HL-60 (cell line): ENCODE results near the gene AIF1L.

Experiments used
- DNase-seq, 2 experiments: peaks; one replicate each; pipeline ENCODE4 v3.0.0-alpha.2; 2010 to 2020; ENCODE audit warnings: low read depth in 1 of 2, low spot score in 1 of 2
- H3K27ac ChIP-seq: fragments of 250-450 bp; sonication (Bioruptor Pico); replicated peaks from 2 replicates; pipeline ENCODE4 v1.5.1; 2020; ENCODE audit warnings: mild to moderate bottlenecking, moderate library complexity
- H3K27me3 ChIP-seq: fragments of 250-450 bp; sonication (Bioruptor Pico); 2 replicates; pipeline ENCODE4 v1.5.1; 2021; ENCODE audit warnings: mild to moderate bottlenecking, moderate library complexity; ENCODE audit not compliant: insufficient read depth, poor library complexity, severe bottlenecking
- H3K4me3 ChIP-seq: replicated peaks from 2 replicates; pipeline ENCODE4 v1.5.1; 2011; ENCODE audit warnings: mild to moderate bottlenecking, control low read depth, low read length; ENCODE audit not compliant: insufficient read depth
- GABPA ChIP-seq: IDR thresholded peaks from 2 replicates; pipeline ENCODE4 v1.6.1; 2012; ENCODE audit warnings: low read depth
- POLR2AphosphoS5 ChIP-seq: IDR thresholded peaks from 2 replicates; pipeline ENCODE4 v1.6.1; 2012; ENCODE audit warnings: low read depth
- SPI1 ChIP-seq: IDR thresholded peaks from 2 replicates; pipeline ENCODE4 v1.6.1; 2012; ENCODE audit warnings: low read depth, mild to moderate bottlenecking, borderline replicate concordance
- TF ChIP-seq, protein P1 (sequence below): IDR thresholded peaks from 2 replicates; pipeline ENCODE4 v1.6.1; 2012; ENCODE audit warnings: low read depth; ENCODE audit not compliant: insufficient replicate concordance
- TF ChIP-seq, protein P2 (sequence below): IDR thresholded peaks from one replicate; pipeline ENCODE4 v1.5.1; 2011; ENCODE audit warnings: low read length, control low read depth, inconsistent platforms; ENCODE audit not compliant: insufficient read depth

AIF1L gene

DNA sequence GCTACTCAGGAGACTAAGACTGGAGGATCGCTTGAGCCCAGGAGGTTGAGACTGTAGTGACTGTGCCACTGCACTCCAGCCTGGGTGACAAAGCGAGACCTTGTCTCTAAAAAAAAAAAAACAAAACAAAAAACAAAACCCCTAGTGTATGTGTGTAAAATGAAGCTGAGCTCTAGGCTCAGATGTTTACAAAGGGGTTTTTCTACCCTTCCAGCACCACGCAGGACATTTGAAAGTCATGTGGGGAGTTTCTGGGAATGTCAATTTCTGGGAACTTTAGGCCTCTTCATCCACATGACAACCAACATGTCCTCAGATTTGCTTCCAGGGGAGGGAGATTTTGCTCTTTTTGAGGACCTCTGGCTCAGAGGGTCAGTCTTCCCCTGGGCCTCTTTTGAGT, 42.4 kb upstream of the AIF1L start:
- no peak overlapping the region for H3K27ac ChIP-seq
- TF ChIP-seq, protein P1, sequence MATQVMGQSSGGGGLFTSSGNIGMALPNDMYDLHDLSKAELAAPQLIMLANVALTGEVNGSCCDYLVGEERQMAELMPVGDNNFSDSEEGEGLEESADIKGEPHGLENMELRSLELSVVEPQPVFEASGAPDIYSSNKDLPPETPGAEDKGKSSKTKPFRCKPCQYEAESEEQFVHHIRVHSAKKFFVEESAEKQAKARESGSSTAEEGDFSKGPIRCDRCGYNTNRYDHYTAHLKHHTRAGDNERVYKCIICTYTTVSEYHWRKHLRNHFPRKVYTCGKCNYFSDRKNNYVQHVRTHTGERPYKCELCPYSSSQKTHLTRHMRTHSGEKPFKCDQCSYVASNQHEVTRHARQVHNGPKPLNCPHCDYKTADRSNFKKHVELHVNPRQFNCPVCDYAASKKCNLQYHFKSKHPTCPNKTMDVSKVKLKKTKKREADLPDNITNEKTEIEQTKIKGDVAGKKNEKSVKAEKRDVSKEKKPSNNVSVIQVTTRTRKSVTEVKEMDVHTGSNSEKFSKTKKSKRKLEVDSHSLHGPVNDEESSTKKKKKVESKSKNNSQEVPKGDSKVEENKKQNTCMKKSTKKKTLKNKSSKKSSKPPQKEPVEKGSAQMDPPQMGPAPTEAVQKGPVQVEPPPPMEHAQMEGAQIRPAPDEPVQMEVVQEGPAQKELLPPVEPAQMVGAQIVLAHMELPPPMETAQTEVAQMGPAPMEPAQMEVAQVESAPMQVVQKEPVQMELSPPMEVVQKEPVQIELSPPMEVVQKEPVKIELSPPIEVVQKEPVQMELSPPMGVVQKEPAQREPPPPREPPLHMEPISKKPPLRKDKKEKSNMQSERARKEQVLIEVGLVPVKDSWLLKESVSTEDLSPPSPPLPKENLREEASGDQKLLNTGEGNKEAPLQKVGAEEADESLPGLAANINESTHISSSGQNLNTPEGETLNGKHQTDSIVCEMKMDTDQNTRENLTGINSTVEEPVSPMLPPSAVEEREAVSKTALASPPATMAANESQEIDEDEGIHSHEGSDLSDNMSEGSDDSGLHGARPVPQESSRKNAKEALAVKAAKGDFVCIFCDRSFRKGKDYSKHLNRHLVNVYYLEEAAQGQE: no peak
- H3K27me3 ChIP-seq: no peaks in the 10 kb centered on the region
- no peak for DNase-seq
- H3K4me3 ChIP-seq: no peak overlapping the region

DNA sequence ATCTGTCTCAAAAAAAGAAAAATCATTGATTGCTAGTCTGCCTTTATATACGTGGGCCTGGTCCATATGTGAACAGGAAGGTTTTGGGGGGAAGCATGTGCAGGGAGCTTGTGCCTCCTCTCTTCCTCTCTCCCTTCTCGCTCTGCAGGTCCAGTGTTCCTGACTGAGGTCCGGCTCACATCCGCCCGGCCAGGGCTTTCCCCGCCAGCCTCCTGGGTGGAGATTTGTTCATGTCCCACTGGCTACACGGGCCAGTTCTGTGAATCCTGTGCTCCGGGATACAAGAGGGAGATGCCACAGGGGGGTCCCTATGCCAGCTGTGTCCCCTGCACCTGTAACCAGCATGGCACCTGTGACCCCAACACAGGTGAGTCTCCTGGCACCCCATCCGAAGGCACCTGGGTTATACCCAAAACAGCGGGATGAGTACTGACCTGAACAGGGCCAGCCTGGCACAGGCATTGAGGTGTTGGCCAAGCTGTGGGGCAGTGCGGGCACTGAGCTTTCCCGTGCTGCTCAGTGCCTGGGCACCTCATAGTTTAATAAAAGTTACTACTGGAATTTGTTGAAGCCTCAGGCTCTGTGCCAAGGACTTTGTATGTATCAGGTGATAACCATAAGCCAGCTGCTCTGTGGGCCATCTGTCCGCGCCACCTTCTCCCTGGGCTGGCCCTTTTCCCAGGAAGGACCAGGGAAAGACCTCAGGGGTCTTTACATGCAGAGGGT, 39.4 kb upstream of the AIF1L start:
- H3K27me3 ChIP-seq: no peaks in the 10 kb centered on the region
- DNase-seq: no peak
- TF ChIP-seq, protein P1: no peak
- TF ChIP-seq, protein P2, sequence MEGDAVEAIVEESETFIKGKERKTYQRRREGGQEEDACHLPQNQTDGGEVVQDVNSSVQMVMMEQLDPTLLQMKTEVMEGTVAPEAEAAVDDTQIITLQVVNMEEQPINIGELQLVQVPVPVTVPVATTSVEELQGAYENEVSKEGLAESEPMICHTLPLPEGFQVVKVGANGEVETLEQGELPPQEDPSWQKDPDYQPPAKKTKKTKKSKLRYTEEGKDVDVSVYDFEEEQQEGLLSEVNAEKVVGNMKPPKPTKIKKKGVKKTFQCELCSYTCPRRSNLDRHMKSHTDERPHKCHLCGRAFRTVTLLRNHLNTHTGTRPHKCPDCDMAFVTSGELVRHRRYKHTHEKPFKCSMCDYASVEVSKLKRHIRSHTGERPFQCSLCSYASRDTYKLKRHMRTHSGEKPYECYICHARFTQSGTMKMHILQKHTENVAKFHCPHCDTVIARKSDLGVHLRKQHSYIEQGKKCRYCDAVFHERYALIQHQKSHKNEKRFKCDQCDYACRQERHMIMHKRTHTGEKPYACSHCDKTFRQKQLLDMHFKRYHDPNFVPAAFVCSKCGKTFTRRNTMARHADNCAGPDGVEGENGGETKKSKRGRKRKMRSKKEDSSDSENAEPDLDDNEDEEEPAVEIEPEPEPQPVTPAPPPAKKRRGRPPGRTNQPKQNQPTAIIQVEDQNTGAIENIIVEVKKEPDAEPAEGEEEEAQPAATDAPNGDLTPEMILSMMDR: no peak
- TF ChIP-seq GABPA: no peak
- TF ChIP-seq SPI1: no peak
- no peak for TF ChIP-seq POLR2AphosphoS5

DNA sequence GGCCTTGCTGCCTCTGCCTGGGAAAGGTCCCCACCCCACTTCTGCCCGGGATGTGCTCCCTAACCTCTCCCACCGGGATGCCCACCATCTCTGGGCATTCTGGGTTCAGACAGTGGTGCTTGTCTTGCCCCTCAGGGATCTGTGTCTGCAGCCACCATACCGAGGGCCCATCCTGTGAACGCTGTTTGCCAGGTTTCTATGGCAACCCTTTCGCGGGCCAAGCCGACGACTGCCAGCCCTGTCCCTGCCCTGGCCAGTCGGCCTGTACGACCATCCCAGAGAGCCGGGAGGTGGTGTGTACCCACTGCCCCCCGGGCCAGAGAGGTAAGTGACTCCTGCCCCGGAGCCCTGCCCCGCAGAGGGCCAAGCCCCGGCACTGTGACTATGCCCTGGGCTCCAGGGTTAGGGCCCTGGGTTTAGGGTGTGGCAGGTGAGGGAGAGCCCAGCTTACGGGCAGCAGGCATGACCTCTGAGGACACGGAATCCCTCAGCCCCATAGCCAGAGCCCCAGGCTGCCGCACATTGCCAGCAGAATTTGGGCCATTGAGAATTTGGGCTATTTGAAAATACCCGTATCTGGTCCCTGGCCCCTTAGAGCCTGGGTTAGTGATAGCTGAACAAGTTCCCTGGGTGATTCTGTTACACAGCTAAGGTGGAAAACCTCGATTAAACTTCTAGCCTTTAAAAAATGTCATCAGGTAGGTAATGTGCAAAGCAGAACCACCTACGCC, 35.3 kb upstream of the AIF1L start:
- no peak for DNase-seq
- peaks cover 2% of the 10 kb centered on the region for H3K27me3 ChIP-seq
- TF ChIP-seq SPI1: no peak
- TF ChIP-seq, protein P1: no peak
- no peak for TF ChIP-seq POLR2AphosphoS5
- TF ChIP-seq, protein P2: no peak
- TF ChIP-seq GABPA: no peak
- H3K27ac ChIP-seq: no peak overlapping the region
- H3K4me3 ChIP-seq: no peak overlapping the region

More for the DNA sequence above, 39.4 kb upstream of the AIF1L start:
- Histone ChIP-seq H3K27ac (no peak overlapping the region), H3K4me3 (no peak overlapping the region)
